Measurements from ENCODE around the gene FAM135A.

DNA sequence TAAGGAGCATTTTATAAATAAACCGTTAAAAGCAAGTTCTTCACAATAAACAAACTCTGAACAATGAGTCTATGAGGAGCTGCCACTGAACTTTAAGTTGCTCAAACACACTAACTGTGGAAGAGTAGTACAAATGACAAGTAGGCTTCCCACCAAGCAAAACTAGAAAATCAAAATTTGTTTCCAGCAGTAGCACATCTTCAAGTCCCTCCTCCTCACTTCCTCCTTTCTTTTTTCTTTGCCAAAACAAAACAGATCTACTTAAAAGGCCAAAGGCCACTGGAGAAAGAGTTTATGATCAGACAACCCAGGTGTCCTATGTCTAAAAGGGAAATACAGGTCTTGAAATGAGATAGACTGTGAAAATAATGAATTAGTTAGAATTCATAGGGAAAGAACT is 17.1 kb upstream of the FAM135A start:
- TF ChIP-seq POLR2AphosphoS5 (IDR thresholded peaks at IDR 0.05) (no peak), EP300 (IDR thresholded peaks at IDR 0.05) (no peak)
